Lower leg skin (tissue), 3 donors: ENCODE measurements around the gene CTAGE6.
"Not testable (repeated sequence)": the region's sequence is repeated elsewhere in the genome, so short reads cannot be mapped to it uniquely, and the experiment has no call there.

Source experiments
- POLR2A ChIP-seq, 2 donors: fragments of 450-650 bp; IDR thresholded peaks; one replicate each; pipeline ENCODE4 v1.6.1; 2016 to 2017; ENCODE audit warnings: antibody characterized with exemption in 2 of 2, mild to moderate bottlenecking in 1 of 2, moderate library complexity in 1 of 2
- TF ChIP-seq, protein P1 (sequence below), 3 donors: fragments of 450-650 bp; IDR thresholded peaks; one replicate each; pipeline ENCODE4 v1.5.1; 2016; ENCODE audit warnings: antibody characterized with exemption in 3 of 3, mild to moderate bottlenecking in 3 of 3, moderate library complexity in 2 of 3

DNA sequence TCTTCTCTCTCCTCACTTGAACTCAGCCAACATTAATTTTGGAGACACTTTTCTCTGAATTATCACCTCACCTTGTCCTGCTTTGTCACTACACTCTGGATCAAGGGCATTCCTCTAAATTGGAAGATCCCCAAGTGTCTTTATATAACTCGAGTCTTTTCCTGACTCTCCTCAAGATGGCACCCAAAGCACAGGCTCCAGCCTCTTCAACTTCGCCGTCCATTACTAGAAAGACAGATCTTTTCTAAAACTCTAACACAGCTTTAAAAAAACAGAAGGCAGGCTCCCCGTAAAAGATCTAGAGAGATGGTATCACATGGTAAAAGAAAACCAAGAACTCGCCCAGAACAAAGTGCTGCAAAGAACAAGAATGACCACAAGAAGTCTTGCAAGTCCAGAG lies 8.2 kb upstream of the CTAGE6 start:
- TF ChIP-seq POLR2A (IDR thresholded peaks at IDR 0.05): not testable (repeated sequence)
- TF ChIP-seq, protein P1, sequence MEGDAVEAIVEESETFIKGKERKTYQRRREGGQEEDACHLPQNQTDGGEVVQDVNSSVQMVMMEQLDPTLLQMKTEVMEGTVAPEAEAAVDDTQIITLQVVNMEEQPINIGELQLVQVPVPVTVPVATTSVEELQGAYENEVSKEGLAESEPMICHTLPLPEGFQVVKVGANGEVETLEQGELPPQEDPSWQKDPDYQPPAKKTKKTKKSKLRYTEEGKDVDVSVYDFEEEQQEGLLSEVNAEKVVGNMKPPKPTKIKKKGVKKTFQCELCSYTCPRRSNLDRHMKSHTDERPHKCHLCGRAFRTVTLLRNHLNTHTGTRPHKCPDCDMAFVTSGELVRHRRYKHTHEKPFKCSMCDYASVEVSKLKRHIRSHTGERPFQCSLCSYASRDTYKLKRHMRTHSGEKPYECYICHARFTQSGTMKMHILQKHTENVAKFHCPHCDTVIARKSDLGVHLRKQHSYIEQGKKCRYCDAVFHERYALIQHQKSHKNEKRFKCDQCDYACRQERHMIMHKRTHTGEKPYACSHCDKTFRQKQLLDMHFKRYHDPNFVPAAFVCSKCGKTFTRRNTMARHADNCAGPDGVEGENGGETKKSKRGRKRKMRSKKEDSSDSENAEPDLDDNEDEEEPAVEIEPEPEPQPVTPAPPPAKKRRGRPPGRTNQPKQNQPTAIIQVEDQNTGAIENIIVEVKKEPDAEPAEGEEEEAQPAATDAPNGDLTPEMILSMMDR (IDR thresholded peaks at IDR 0.05): not testable (repeated sequence)
